Gastroesophageal sphincter (tissue), 4 donors: ENCODE data around the gene CABP5. TPM values are rescaled to one million over a fixed set of nuclear protein-coding genes. Genes with fewer than 3 reads are reported as not detected.

Experiments
- ATAC-seq: fragments of 150-250 bp; one replicate; pipeline ENCODE4 v1.9.1; 2016; ENCODE audit warnings: mild to moderate bottlenecking, moderate library complexity
- H3K27ac ChIP-seq, 4 donors: fragments of 200-600 bp; sonication (generic) in 3 of 4; 1 replicate in 3 of 4; 2 replicates in 1 of 4; pipeline ENCODE4 v1.5.1; 2016 to 2019
- H3K27me3 ChIP-seq: fragments of 200-600 bp; sonication (generic); one replicate; pipeline ENCODE4 v1.5.1; 2019
- H3K36me3 ChIP-seq, 2 donors: fragments of 200-600 bp; sonication (generic); one replicate each; pipeline ENCODE4 v1.5.1; 2019; ENCODE audit warnings: control low read depth in 1 of 2
- H3K4me1 ChIP-seq, 3 donors: fragments of 200-600 bp; sonication (generic); 1 replicate in 2 of 3; 2 replicates in 1 of 3; pipeline ENCODE4 v1.5.1; 2016 to 2019; ENCODE audit warnings: control low read depth in 2 of 3
- H3K4me3 ChIP-seq, 2 donors: fragments of 200-600 bp; sonication (generic); one replicate each; pipeline ENCODE4 v1.5.1; 2019; ENCODE audit warnings: mild to moderate bottlenecking in 1 of 2, moderate library complexity in 1 of 2
- H3K9me3 ChIP-seq, 3 donors: fragments of 200-600 bp; sonication (generic); one replicate each; pipeline ENCODE4 v1.5.1; 2017 to 2019; ENCODE audit warnings: control low read depth in 2 of 3
- EP300 ChIP-seq: sonication (generic); formaldehyde crosslinking; IDR thresholded peaks from one replicate; pipeline ENCODE4 v1.6.1; 2017; ENCODE audit warnings: antibody characterized with exemption, mild to moderate bottlenecking
- POLR2A ChIP-seq, 2 donors: fragments of 450-650 bp; IDR thresholded peaks; one replicate each; pipeline ENCODE4 v1.6.1; 2017; ENCODE audit warnings: antibody characterized with exemption in 2 of 2, mild to moderate bottlenecking in 2 of 2, moderate library complexity in 1 of 2
- POLR2AphosphoS5 ChIP-seq: sonication (generic); formaldehyde crosslinking; IDR thresholded peaks from one replicate; pipeline ENCODE4 v1.6.1; 2017; ENCODE audit warnings: antibody characterized with exemption
- WGBS, 2 donors: methylation state at CpG; one replicate each; pipeline ENCODE4 v1.1.5; 2018; ENCODE audit warnings: low coverage in 1 of 2; 5-methylcytosine and 5-hydroxymethylcytosine counted together
- total RNA-seq, 4 donors: library from RNA; depleted of rRNA; stranded (reverse); fragments of >200 nt; gene quantifications; one replicate each; pipeline ENCODE4 v1.1.0, GENCODE V29; 2016
- TF ChIP-seq, protein P1 (sequence below), 4 experiments: fragments of 200-600 bp in 2 of 4; fragments of 450-650 bp in 2 of 4; sonication (generic) in 1 of 4; IDR thresholded peaks; one replicate each; pipeline ENCODE4 v1.5.1; 2017 to 2019; ENCODE audit warnings: antibody characterized with exemption in 4 of 4, mild to moderate bottlenecking in 2 of 4, moderate library complexity in 2 of 4

Gene CABP5
- total RNA-seq, 4 donors from 2014 or later: not detected

- TF ChIP-seq POLR2A (IDR thresholded peaks at IDR 0.05) (no peak), POLR2AphosphoS5 (no peak), EP300 (no peak)
- TF ChIP-seq, protein P1, sequence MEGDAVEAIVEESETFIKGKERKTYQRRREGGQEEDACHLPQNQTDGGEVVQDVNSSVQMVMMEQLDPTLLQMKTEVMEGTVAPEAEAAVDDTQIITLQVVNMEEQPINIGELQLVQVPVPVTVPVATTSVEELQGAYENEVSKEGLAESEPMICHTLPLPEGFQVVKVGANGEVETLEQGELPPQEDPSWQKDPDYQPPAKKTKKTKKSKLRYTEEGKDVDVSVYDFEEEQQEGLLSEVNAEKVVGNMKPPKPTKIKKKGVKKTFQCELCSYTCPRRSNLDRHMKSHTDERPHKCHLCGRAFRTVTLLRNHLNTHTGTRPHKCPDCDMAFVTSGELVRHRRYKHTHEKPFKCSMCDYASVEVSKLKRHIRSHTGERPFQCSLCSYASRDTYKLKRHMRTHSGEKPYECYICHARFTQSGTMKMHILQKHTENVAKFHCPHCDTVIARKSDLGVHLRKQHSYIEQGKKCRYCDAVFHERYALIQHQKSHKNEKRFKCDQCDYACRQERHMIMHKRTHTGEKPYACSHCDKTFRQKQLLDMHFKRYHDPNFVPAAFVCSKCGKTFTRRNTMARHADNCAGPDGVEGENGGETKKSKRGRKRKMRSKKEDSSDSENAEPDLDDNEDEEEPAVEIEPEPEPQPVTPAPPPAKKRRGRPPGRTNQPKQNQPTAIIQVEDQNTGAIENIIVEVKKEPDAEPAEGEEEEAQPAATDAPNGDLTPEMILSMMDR (IDR thresholded peaks at IDR 0.05): no peak
- H3K27me3 ChIP-seq: peaks cover 19% of the 10 kb centered on the region
- H3K36me3 ChIP-seq: no peaks in the 10 kb centered on the region
- ATAC-seq: no peak
- 54 to 85% methylated on average over 2 to 3 of the region's 5 CpGs for WGBS, 2 donors
- H3K4me1 ChIP-seq: no peaks in the 10 kb centered on the region
- H3K4me3 ChIP-seq: no peak overlapping the region
- peaks cover 0 to 14% (median 0%) of the 10 kb centered on the region in 3 donors for H3K9me3 ChIP-seq
- no peak overlapping the region for H3K27ac ChIP-seq
Measured at GRCh38 chr19:48033604-48034003, 10.3 kb downstream of the CABP5 start.

- TF ChIP-seq POLR2A (IDR thresholded peaks at IDR 0.05) (no peak), EP300 (no peak), POLR2AphosphoS5 (no peak)
- TF ChIP-seq, protein P1 (IDR thresholded peaks at IDR 0.05): no peak
- H3K27me3 ChIP-seq: peaks cover 30% of the 10 kb centered on the region
- H3K36me3 ChIP-seq: no peaks in the 10 kb centered on the region
- 57 to 61% methylated on average over 7 to 8 of the region's 10 CpGs for WGBS, 2 donors
- H3K4me3 ChIP-seq: no peak overlapping the region
- H3K9me3 ChIP-seq: no peaks in the 10 kb centered on the region
- no peaks in the 10 kb centered on the region for H3K4me1 ChIP-seq
- H3K27ac ChIP-seq: no peak overlapping the region
- ATAC-seq: no peak
Measured at GRCh38 chr19:48030073-48030472, 13.8 kb downstream of the CABP5 start.

DNA sequence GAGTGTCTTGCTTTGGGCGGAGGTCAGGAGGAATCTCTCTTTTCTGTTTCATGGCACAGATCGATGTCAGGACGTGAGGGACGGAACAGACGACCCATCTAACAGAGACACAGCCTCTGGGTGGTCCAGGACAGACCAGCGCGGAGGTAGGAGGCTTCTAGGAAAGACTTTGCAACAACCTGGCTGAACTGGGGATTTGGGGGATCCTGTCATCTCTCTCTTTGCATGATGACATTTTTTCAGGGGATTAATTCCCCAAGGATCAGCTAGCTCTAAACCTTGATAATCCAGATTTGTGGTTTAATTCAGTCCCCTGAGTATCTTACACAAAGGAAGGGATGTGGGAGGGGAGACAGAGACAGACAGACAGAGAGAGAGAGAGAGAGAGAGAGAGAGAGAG lies 14.4 kb downstream of the CABP5 start:
- Histone ChIP-seq H3K36me3 (no peaks in the 10 kb centered on the region), H3K9me3 (no peaks in the 10 kb centered on the region), H3K27me3 (peaks cover 36% of the 10 kb centered on the region), H3K4me1 (no peaks in the 10 kb centered on the region), H3K27ac (no peak overlapping the region), H3K4me3 (no peak overlapping the region)
- ATAC-seq: no peak
- 63 to 77% methylated on average over 7 of the region's 7 CpGs for WGBS, 2 donors
- TF ChIP-seq, protein P1 (IDR thresholded peaks at IDR 0.05): no peak
- TF ChIP-seq EP300: no peak
- TF ChIP-seq POLR2A (IDR thresholded peaks at IDR 0.05): no peak
- TF ChIP-seq POLR2AphosphoS5: no peak

GRCh38 chr19:48025480-48025879 lies 18.4 kb downstream of the CABP5 start:
- Histone ChIP-seq H3K27ac (no peak overlapping the region), H3K36me3 (no peaks in the 10 kb centered on the region), H3K27me3 (peaks cover 42% of the 10 kb centered on the region), H3K4me1 (no peaks in the 10 kb centered on the region), H3K9me3 (no peaks in the 10 kb centered on the region), H3K4me3 (no peak overlapping the region)
- TF ChIP-seq, protein P1 (IDR thresholded peaks at IDR 0.05): no peak
- no peak for ATAC-seq
- 74 to 100% methylated on average over 1 to 3 of the region's 3 CpGs for WGBS, 2 donors

- Histone ChIP-seq H3K36me3 (no peaks in the 10 kb centered on the region), H3K27me3 (peaks cover 43% of the 10 kb centered on the region), H3K4me1 (no peaks in the 10 kb centered on the region), H3K27ac (no peak overlapping the region), H3K9me3 (no peaks in the 10 kb centered on the region), H3K4me3 (no peak overlapping the region)
- WGBS, 2 donors: 76 to 93% methylated on average over 3 of the region's 3 CpGs
- ATAC-seq: no peak
- TF ChIP-seq POLR2A (IDR thresholded peaks at IDR 0.05) (no peak), EP300 (no peak), POLR2AphosphoS5 (no peak)
- TF ChIP-seq, protein P1 (IDR thresholded peaks at IDR 0.05): no peak
Measured at GRCh38 chr19:48023518-48023917, 20.4 kb downstream of the CABP5 start.
